HG02759 (cell line): ENCODE measurements around the gene HOXC10.

Experiments
- ATAC-seq: cut with Tn5 transposase; IDR thresholded peaks from one replicate; pipeline ENCODE4 v1.9.1; 2021; ENCODE audit warnings: mild to moderate bottlenecking, moderate library complexity; ENCODE audit not compliant: unreplicated experiment

The HOXC10 gene

GRCh38 chr12:53990311-53991076 lies 5.5 kb downstream of the HOXC10 start:
- no peak for ATAC-seq

- no peak for ATAC-seq
Measured at GRCh38 chr12:53991077-53991460, 6.1 kb downstream of the HOXC10 start.

- ATAC-seq, result no peak
Measured at GRCh38 chr12:53992377-53992889, 7.5 kb downstream of the HOXC10 start.

GRCh38 chr12:53993162-53994008 lies 8.4 kb downstream of the HOXC10 start:
- ATAC-seq, result no peak

GRCh38 chr12:53994009-53994263 lies 9.0 kb downstream of the HOXC10 start:
- no peak for ATAC-seq

- no peak for ATAC-seq
Measured at GRCh38 chr12:53994264-53995001, 9.5 kb downstream of the HOXC10 start.

- ATAC-seq, result no peak
Measured at GRCh38 chr12:53995002-53995377, 10.0 kb downstream of the HOXC10 start.

- no peak for ATAC-seq
Measured at GRCh38 chr12:53995378-53996239, 10.7 kb downstream of the HOXC10 start.

GRCh38 chr12:53996240-53997203 lies 11.6 kb downstream of the HOXC10 start:
- no peak for ATAC-seq

GRCh38 chr12:53997204-53998109 lies 12.5 kb downstream of the HOXC10 start:
- no peak for ATAC-seq

GRCh38 chr12:53998110-53998899 lies 13.4 kb downstream of the HOXC10 start:
- no peak for ATAC-seq

- ATAC-seq, result no peak
Measured at GRCh38 chr12:53998900-53999236, 13.9 kb downstream of the HOXC10 start.

- ATAC-seq, result no peak
Measured at GRCh38 chr12:53999559-54000115, 14.7 kb downstream of the HOXC10 start.

- no peak for ATAC-seq
Measured at GRCh38 chr12:54000116-54001114, 15.5 kb downstream of the HOXC10 start, which contains the start of gene HOXC9. HOXC9 (plus strand) TSS chr12:54000161; CDS start chr12:54000189, 28 bp downstream.

- ATAC-seq, result no peak
Measured at GRCh38 chr12:54001283-54002187, 16.6 kb downstream of the HOXC10 start.
